GM18508 (cell line): ENCODE measurements around the gene CDC42.

ENCODE experiments used
- ATAC-seq: cut with Tn5 transposase; IDR thresholded peaks from one replicate; pipeline ENCODE4 v1.9.1; 2021; ENCODE audit warnings: moderate number of reproducible peaks; ENCODE audit not compliant: insufficient read depth, unreplicated experiment

The CDC42 gene

DNA sequence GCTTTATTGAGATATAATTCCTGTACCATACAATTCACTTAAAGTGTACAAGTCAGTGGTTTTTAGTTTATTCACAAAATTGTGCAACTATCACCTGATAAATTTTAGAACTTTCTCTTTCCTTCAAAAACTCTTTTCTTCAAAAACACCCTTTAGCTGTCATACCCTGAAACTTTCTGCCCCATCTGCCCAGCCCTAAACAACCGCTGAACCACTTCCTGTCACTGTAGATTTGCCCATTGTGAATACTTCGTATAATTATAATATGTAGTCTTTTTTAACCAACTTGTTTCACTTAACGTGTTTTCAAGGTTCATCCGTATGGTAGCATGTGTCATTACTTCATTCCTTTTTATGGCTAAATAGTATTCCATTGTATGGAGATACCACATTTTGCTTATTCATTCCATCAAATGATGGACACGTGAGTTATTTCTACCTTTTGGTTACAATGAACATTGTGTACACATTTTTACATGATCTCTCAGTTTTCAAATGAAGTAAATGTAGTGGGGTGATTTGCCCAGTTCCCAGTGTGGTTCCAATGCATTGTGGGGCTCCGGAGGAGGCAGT lies 52.4 kb downstream of the CDC42 start:
- ATAC-seq = no peak

DNA sequence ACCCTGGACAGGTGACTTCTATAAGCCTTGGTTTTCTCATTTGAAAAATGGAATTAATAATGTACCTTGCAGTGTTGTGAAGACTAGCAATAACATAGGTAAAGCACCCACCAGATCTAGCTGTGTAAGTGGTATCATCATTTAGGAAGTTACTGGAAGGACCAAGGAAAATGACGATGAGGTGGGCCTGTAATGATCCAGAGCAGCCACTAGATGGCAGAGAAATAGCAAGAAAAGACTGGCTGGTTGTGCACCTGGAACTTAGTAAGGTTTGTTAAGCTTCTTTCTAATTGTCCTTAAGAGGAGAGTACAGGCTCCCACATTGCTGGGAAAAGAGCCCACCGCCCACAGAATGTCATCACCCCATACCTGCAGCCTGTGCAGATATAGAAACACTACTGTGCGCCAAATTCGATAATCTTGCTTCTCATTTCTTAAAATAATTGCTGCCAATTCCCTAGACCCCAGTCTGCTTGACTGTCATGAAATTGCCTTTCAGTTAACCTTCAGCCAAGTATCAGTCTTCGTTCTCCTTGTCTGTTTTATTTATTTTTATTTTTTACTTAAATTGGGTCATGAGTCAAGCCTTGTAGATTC lies 53.2 kb downstream of the CDC42 start:
- ATAC-seq = no peak

DNA sequence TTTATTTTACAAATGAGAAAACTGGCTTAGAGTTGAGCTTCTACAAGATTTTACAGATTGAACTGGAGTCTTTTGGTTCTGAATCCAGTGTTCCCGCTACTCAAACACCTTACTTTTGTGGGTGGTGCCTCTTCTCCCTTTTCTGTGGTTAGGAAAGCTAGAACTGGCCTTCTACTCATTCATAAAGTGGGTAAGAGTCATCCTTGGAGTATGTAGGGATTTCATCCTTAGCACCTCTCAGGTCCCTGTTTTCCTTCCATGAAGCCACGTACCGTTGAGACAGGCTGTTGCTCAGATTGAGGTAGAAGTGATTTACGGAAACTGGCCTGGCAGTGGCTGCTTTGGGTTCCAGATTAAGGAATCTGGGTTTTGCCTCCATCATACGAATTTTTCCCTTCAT lies 54.6 kb downstream of the CDC42 start:
- ATAC-seq = no peak

DNA sequence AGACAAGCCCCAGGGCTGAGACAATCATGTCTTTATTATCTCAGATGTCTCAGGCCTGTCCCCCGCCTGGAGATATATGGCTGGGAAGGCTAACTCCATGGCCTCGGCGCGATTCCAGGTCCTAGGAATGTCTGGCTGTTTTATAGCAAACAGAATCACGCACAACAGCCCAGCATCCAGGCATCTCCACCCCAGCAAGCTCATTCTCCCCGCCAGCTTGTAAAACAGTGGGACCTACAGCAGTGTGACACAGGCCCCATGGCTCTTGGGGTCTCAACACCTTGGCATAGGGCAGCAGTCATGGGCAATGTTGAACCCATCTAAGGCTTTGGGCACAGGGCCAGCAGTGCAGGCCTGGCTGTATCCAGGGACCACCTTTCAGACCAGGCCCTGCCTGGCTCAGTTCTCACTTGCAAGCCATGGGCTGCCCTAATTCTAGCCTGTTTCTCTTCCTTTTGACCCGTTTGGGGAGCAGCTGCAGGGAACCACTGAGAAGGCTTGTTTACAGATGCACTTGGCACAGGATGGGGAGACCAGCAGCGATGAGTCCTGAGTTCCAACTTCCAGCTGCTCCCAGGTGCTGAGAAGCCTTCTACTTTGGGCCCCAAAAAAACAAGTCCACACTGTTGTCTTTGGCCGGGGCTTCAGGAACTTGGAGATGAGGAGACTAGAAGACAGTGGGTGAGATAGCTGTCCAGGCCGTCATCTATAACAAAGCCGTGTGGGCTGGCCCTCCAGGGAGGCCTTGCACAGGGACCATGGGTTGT lies 56.0 kb downstream of the CDC42 start:
- ATAC-seq = no peak

DNA sequence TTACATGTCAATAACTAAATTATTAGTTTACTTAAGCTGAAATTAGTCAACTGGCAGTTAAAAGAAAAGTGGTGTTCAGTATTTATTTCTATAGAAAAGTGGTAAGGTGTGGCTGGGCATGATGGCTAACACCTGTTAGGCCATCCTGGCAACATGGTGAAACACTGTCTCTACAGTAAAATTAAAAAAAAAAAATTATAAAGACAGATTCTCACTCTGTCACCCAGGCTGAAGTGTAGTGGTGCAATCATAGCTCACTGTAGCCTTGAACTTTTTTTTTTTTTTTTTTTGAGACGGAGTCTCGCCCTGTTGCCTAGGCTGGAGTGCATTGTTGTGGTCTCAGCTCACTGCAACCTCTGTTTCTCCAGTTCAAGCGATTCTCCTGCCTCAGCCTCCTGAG lies 57.5 kb downstream of the CDC42 start:
- no peak for ATAC-seq

DNA sequence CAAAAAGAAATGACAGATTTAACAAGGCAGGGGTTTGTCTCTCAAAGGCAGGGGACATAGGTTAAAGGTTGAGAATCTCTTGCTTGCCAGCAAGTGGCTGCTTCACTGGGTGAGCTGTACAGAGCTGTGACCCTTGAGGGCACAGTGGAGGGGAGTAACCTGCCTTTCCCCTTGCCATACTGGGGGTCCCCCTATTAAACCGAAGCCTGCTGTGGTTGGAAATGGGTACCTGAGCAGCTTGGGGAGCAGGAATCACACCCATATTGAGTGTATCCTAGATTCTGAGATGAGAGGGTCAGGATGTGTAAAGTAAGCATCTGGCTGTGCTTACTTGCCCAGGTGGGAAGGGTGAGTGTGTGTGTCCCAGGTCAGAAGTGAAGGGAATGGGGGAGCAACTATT lies 58.6 kb downstream of the CDC42 start:
- ATAC-seq = no peak

DNA sequence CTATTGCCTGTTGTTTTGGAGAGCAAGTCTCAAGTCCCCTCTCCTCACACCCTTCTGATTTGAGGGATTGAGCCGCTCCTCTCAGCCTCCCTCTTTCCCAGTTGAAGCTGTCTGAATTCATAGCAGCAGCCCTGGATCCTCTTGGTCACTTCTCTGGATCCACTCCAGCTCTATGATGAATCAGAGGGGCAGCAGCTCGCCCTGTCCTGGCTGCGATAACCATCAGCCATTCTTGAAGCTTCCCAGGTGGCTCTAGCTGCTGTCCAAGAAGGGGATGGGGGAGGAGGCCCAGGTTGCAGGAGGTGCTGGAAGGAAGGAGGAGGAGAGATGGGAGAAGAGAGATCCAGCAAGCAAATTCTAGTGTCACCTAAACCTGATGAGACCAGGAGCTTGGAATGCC lies 59.1 kb downstream of the CDC42 start:
- ATAC-seq = no peak

DNA sequence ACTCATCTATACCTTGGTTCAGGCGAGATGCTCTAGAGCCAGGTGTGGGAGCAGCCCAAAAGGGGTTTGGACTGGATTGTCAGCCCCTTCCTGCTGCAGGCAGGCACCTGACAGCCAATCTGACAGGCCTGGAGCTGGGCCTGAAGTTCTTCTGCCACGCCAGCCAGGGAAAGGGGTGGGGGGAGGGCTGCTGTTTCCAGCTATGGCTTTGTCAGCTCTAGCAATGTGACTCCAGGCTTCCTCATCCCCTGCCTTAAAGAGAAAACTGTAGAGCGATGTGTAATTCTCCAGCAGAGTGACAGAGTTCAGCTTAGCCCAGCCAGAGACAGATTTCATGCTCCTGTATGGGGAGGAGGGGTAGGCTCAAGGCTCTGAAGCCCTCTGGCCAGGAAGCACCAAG lies 60.0 kb downstream of the CDC42 start:
- ATAC-seq = no peak

DNA sequence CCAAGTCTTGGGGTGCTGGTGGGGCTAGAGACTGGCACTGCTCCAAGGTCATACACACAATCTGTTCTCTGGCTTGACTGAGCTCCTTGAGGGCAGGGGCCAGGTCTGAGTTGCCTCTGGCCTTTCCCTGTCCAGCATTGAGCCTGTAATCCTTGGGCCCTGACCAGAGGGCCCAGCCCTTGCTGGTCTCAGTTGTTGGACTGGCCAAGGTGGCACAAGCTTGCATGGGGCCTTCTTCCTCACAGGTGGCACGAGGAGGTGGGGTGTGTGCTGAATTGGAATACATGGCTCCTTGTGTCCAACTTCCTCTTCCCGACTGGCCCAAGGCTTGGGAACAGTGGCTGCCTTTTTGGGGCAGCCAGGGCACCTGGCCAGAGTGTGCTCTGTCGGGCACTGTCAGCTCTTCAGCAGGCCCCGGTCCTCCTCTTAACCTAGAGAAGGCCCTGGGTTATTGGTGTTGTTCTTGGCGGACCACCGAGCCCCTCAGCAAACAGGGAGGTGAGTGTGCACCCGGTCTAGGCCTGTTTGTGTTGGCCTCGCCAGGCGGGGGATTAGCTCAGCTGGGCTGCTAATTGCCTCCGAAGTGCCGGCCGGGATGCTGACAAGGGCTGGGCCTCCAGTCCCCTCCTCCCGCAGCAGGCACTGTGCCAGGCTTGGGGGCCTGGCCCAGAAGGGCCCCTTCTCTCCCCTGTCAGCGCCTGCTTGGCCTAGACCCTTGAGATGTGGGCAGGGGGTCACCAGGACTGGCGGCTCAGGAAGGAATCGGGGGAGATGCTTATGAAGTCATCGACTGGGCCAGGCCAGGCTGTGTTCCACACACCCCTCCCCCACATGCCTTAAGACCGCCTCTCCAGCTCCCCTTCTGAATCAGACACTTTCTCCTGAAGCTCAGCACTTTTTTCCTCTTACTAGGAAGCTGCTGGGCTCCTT lies 61.8 kb downstream of the CDC42 start:
- no peak for ATAC-seq

DNA sequence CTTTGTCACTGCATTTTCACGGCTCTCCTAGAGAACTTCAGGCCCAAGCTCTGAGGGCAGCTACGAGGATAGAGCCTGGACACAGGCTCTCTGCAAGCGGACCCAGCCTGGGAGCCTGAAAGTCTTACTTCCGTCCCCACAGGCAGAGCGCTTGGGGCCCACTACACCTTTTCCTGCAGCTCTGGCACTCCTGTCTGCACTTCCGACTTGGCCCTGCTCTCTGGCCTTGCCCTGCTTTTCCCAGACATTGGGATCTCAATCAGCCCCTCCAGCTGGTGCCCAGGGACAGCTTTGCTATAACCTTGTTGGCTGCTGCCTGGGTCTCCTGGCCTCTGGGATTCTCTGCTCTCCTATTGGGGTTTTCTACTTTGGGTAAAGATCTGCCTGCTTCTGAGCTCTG lies 62.8 kb downstream of the CDC42 start:
- no peak for ATAC-seq

DNA sequence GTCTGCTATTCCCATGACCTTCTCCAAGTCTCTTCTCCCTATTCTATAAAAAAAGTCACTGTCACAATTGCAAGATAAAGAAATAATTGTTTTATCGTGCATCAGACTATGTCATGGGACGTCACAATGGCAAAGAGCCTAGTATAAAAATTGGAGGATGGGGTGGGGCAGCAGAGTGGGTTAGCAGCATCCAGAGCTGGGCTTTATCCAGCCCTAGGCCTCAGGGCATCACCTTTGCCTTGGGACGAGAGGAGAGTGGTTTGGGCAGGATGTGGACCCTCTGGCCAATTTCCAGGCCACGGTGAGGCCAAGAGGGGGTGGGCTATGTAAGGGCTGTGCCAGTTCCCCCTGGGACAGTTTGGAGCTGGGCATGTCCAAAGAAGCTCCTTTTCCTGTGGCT lies 64.7 kb downstream of the CDC42 start:
- no peak for ATAC-seq

DNA sequence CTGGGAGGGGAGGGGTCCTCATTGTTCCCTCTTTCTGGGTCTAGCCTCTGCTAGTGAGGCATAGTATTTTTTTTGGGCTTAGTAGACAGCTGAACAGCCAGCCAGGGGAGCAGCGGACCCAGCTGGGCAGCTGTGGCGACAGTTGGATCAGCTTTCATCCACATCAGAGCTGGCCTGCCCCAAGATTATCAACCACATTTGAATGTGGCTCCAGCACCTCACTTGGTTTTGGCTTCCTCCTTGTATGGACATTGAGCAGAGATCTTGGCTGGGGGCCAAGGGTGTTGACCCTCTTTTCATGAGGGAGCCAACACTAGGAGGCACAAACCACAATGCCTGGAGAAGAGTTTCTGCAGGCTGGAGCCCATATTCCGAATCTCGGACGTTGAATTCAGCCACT lies 65.3 kb downstream of the CDC42 start:
- ATAC-seq = no peak

DNA sequence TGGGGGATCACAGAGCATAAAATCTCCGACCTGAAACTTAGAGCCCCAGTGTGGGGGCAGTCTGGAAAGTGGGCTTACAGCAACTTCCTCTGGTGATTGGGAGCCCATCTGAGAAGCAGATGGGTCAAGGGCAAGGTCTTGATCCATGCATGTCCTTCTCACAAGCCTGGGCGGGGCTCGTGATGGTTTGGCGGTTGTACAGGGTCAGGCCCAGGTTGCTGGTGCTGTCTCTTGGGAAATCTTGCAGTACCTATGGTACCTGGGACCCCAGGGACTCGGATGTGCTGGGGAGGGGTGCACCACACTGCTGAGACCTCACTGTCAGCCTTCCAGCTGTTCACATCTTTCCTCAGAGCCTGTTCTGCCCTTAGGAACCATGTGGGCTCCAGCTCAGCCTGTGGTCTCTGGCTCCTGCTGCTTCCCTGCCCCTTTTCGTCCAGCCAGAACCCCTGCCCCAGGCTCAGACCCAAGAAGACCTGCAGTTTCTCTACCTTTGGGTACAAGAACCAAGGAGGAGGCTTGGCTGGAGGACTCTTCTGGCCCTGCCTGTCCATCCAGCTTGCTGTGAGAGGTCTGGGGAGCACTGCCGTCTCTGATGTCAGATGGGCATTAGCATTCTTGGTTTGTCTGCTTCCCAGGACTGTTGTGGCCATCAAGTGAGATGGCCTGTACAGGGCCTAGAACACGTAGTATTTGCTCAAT lies 65.9 kb downstream of the CDC42 start:
- ATAC-seq = no peak

DNA sequence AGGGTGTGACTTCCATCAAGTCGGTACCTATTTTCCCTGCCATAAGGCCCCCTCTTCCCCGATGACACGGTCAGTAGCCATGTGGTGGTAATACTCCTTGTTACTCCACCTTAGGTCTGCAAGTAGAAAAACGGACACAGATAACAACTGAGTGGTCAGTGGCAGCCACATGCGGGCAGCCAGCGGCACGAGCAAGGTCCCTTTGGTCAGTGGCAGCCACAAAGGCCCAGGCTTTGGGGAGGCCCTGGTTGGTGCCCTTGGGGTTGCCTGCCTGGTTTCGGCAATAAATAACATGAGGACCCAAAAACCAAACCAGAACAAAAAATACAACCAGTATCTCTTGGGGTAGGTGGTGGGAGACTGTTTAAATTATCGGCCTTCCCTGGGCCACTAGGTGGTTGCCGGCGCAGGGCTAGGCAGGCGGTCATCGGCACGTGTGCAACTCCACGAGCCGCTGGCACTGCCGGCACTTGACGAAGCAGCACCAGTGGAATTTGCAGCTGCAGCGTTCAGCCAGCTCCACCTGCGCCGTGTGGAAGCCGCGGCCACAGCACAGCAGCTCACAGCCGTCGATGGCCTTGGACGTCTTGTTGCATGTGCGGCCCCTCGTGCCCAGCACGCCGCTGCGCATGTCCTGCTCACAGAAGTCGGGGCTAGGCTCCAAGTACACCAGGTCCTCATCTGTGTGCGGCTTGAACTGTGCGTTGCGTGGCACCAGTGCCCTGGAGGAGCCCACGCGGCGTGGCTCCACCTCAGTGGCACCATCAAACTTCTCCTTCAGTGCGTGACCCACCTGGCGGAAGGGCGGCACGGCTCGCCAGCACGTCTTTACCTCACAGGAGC lies 67.3 kb downstream of the CDC42 start:
- no peak for ATAC-seq

DNA sequence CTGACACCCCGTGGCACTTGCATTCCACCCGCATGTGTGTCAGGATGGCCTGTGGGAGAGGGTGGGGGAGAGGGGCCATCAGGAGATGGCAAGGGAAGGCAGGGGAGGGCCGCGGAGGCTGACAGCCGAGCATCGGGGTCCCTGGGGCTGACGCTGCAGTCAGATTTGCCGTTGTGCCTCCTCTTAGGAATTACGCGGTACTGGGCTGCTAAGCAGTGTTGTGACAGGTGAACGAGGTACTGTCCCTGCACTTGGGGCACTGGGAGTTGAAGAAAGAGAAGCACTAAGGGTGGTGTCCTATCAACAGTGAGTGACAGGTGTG lies 67.9 kb downstream of the CDC42 start:
- ATAC-seq = no peak

DNA sequence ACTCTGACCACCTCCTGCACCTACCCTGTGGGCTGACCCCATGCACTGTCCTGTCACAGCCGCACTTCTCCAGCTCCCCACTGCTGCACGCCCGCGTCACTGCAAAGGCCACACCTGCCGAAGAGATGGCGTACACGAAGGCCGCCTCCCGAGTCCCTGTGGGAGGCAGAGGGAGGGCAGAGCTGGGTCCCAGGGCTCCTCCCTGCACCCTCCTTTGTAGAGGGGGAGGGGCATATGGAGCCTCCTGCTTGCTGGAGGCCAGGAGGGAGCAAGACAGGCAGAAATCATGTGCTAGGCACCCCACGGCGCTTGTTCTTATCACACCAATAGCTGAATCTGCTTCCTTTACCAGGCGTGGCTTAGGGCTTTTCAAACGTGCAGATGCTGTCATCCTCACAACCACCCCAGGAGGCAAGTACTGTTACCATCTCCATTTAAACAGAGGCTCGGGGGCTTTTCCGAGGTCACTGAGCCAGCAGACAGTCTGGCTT lies 69.0 kb downstream of the CDC42 start:
- no peak for ATAC-seq

DNA sequence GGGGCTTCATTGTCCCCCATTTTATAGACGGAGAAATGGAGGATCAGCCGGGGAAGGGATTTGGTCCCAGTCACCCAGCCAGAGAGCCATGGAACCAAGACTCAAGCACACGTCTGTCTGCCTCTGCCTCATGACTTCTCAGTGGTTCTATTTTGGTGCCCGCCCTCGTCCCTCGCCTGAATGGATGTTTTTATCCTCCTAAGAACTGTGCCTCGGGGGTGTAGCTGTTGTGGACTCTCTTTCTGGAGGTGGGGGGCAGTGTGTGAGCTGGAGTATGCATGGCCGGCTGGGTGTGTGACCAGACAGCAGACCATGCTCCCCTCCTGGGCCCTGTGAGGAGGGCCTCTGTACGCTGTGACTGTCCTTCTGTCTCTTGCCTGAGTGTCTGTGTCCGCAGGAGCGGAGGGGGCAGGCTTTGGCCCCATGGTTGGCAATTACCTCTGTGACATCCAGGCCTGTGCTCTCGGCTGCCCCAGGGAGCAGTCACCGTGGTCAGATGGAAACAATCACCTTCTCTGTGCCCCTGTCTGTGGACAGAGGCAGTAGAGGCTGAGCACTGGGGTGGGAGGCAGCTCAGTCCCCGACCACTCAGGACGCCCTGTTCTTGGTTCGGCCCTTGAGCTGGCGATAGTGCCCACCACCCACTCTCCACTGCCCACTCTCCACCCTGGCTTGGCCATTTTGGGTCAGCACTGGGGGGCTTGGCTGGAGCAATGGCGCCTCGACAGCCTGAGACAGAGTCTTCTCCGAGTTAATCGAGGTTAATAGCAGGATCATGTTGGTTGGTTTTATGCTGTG lies 70.0 kb downstream of the CDC42 start:
- no peak for ATAC-seq

DNA sequence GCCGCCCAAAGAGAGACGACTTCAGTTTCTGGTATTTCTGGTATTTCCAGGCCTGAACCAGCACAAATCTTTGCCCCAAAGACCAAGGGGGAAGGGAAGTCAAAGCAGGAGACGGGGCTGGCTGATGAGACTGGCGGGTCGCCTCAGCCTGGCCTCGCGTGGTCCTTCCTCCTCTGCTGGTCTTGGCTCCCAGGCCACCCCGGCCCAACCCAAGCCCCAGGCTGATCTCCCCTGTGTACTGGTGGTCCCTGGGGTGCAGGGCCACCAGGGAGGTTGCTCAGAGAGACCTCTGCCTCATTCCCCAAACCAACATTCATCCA lies 70.5 kb downstream of the CDC42 start:
- ATAC-seq = no peak

DNA sequence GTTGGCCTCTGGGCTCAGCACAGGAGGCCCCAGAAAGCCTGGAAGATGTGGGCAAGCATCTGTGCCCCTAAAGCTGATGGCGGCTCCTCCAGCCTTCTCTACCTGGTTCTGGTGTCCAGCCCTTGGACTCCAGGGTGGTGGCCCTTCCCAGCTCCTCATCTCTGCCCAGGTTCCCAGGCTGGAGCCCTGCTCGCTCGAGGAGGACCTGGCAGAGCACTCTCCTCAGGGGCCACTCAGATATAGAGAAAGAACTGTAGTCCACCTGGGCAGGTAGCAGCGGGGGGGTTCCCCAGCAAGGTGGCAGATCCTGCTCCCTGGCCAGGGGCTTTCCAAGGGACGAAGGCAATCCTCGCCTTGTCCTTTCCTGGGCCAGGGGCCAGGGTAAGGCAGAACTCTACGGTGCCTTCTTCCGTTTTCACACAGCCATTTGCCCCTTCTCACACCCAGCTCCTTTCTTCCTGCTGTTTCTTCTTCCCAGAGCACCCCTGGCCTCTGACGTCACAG lies 71.4 kb downstream of the CDC42 start:
- no peak for ATAC-seq
